Activated naive CD4-positive, alpha-beta T cell treated with anti-CD3 and anti-CD28 coated beads, Interleukin-2, amount 10 ng/mL, durations not matched to agents 7 days and 5 days (primary cell): ENCODE measurements around the gene ALOX12.

Experiments
- CTCF ChIA-PET: fragments of 350-600 bp; sonication (Branson Sonifier 250); formaldehyde crosslinking; loops from one replicate; lab custom pipeline; 2021; ENCODE audit warnings: antibody characterized with exemption; lab: Charles Lee
- DNase-seq: peaks from one replicate; pipeline ENCODE4 v3.0.0-alpha.2; 2020
- H3K27ac Mint-ChIP-seq: one replicate; pipeline ENCODE4 v1.8.0; 2021; ENCODE audit warnings: mild to moderate bottlenecking, moderate library complexity, mixed read lengths
- H3K27me3 Mint-ChIP-seq: one replicate; pipeline ENCODE4 v1.8.0; 2021; ENCODE audit warnings: mild to moderate bottlenecking, mixed read lengths
- H3K36me3 Mint-ChIP-seq: one replicate; pipeline ENCODE4 v1.8.0; 2021; ENCODE audit warnings: mixed read lengths
- H3K4me1 Mint-ChIP-seq: one replicate; pipeline ENCODE4 v1.8.0; 2021; ENCODE audit warnings: mixed read lengths
- H3K4me3 Mint-ChIP-seq: one replicate; pipeline ENCODE4 v1.8.0; 2021; ENCODE audit warnings: mild to moderate bottlenecking, moderate library complexity, mixed read lengths
- H3K9me3 Mint-ChIP-seq: one replicate; pipeline ENCODE4 v1.8.0; 2021; ENCODE audit warnings: mixed read lengths

ALOX12 gene

GRCh38 chr17:6994118-6994598, 1.7 kb upstream of the ALOX12 start:
- H3K4me3 Mint-ChIP-seq: no peak overlapping the region
- no peak overlapping the region for H3K27ac Mint-ChIP-seq
- CTCF ChIA-PET: interaction anchor here (1.1 to 1.2 kb wide), 2 partner anchors 8 to 10 kb away, joined by 4 read pairs; no protein-coding TSS in a partner anchor
- no peaks in the 10 kb centered on the region for H3K27me3 Mint-ChIP-seq
- H3K4me1 Mint-ChIP-seq: no peaks in the 10 kb centered on the region
- no peaks in the 10 kb centered on the region for H3K9me3 Mint-ChIP-seq
- H3K36me3 Mint-ChIP-seq: peaks cover 14% of the 10 kb centered on the region
- DNase-seq: no peak

- Mint-ChIP-seq H3K27me3 (no peaks in the 10 kb centered on the region), H3K9me3 (no peaks in the 10 kb centered on the region), H3K4me1 (no peaks in the 10 kb centered on the region), H3K27ac (no peak overlapping the region), H3K4me3 (no peak overlapping the region), H3K36me3 (peaks cover 20% of the 10 kb centered on the region)
- CTCF ChIA-PET: no interaction called here
- no peak for DNase-seq
Measured at GRCh38 chr17:6994666-6995256, 1.1 kb upstream of the ALOX12 start.

GRCh38 chr17:6996256-6997011, 585 bp downstream of the ALOX12 start:
- Mint-ChIP-seq H3K27ac (no peak overlapping the region), H3K27me3 (no peaks in the 10 kb centered on the region), H3K9me3 (no peaks in the 10 kb centered on the region), H3K4me1 (no peaks in the 10 kb centered on the region), H3K4me3 (no peak overlapping the region), H3K36me3 (peaks cover 31% of the 10 kb centered on the region)
- DNase-seq: no peak
- CTCF ChIA-PET: interaction anchor here (1.7 kb wide), 1 partner anchor 8 kb away, joined by 6 read pairs; no protein-coding TSS in a partner anchor

GRCh38 chr17:6997171-6997570, 1.3 kb downstream of the ALOX12 start:
- DNase-seq: no peak
- Mint-ChIP-seq H3K27me3 (no peaks in the 10 kb centered on the region), H3K36me3 (peaks cover 37% of the 10 kb centered on the region), H3K27ac (no peak overlapping the region), H3K4me3 (no peak overlapping the region), H3K4me1 (no peaks in the 10 kb centered on the region), H3K9me3 (no peaks in the 10 kb centered on the region)
- CTCF ChIA-PET: no interaction called here

DNA sequence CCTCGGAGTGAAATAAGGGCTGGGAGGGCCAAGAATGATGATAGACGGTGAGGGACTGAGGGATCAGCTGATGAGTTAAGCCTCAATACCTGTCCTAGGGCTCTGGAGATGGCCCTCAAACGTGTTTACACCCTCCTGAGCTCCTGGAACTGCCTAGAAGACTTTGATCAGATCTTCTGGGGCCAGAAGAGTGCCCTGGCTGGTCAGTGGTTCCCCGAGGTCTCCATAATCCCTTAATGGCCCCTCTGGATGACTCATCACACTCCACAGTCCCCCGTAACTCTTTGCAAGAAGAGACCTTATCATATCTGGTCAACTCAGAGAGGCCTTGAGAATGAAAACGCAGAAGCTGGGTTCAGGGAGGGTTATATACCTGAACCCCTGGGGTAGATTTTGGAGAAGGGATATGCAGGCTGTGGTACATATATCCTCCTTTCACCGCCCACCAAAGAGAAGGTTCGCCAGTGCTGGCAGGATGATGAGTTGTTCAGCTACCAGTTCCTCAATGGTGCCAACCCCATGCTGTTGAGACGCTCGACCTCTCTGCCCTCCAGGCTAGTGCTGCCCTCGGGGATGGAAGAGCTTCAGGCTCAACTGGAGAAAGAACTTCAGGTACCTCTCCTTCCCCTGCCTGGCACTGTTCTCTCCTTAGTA, 3.1 kb downstream of the ALOX12 start:
- H3K9me3 Mint-ChIP-seq: no peaks in the 10 kb centered on the region
- DNase-seq: no peak
- H3K4me3 Mint-ChIP-seq: no peak overlapping the region
- no peaks in the 10 kb centered on the region for H3K27me3 Mint-ChIP-seq
- H3K4me1 Mint-ChIP-seq: no peaks in the 10 kb centered on the region
- no peak overlapping the region for H3K27ac Mint-ChIP-seq
- H3K36me3 Mint-ChIP-seq: peaks cover 42% of the 10 kb centered on the region
- CTCF ChIA-PET: interaction anchor here (1.0 to 10.6 kb wide), 3 partner anchors 22 to 88 kb away, joined by 4 to 214 read pairs (median 5); no protein-coding TSS in a partner anchor

- CTCF ChIA-PET: interaction anchor here (10.6 kb wide), 1 partner anchor 87 kb away, joined by 214 read pairs; no protein-coding TSS in a partner anchor
- Mint-ChIP-seq H3K9me3 (no peaks in the 10 kb centered on the region), H3K36me3 (peaks cover 48% of the 10 kb centered on the region), H3K27ac (no peak overlapping the region), H3K27me3 (no peaks in the 10 kb centered on the region), H3K4me1 (peaks cover 6% of the 10 kb centered on the region), H3K4me3 (no peak overlapping the region)
- DNase-seq: peak; percentile 62
Measured at GRCh38 chr17:7001318-7001961, 5.6 kb downstream of the ALOX12 start.

DNA sequence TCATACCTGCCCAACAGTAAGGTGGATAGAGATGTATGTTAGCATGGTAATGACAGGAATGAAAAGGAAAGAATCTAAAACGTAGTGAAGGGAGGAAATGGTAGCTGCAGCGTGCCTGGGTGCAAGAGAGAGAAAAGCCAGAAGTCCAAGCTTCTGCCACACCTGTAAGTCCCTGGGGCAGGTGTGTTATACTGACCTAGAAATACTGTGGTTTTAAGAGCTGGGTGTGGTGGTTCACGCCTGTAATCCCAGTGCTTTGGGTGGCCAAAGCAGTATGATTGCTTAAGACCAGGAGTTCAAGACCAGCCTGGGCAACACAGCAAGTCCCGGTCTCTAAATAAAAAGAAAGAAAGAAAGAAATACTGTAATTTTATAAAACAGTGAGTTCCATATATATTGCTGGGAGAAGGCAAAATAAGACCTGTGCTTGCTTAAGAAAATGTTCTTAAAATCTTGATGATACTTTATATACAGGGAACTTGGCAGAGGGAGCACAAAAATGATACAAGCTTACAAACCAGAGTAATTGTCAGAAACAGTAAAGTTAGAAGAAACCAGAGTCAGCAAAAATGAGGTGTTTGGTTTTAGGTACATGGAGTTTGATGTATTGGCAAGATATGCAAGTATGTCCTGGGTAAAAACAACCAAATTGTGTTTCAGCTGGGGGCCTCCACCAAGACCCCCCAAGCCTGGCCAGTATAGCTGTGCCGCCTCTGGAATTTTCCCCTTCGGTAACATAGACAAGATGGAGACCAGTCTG, 6.6 kb downstream of the ALOX12 start:
- DNase-seq: no peak
- H3K4me1 Mint-ChIP-seq: peaks cover 12% of the 10 kb centered on the region
- H3K27ac Mint-ChIP-seq: no peak overlapping the region
- H3K4me3 Mint-ChIP-seq: no peak overlapping the region
- peaks cover 48% of the 10 kb centered on the region for H3K36me3 Mint-ChIP-seq
- CTCF ChIA-PET: interaction anchor here (1.3 to 10.6 kb wide), 5 partner anchors 9 to 159 kb away, joined by 4 to 214 read pairs (median 28); partner anchors contain the start of gene BCL6B
- no peaks in the 10 kb centered on the region for H3K9me3 Mint-ChIP-seq
- no peaks in the 10 kb centered on the region for H3K27me3 Mint-ChIP-seq

- Mint-ChIP-seq H3K27me3 (no peaks in the 10 kb centered on the region), H3K27ac (no peak overlapping the region), H3K9me3 (no peaks in the 10 kb centered on the region), H3K4me3 (no peak overlapping the region), H3K4me1 (peaks cover 14% of the 10 kb centered on the region), H3K36me3 (peaks cover 45% of the 10 kb centered on the region)
- CTCF ChIA-PET: interaction anchor here (0.9 to 10.6 kb wide), 16 partner anchors 10 to 340 kb away, joined by 3 to 214 read pairs (median 6); partner anchors contain the start of gene BCL6B
- DNase-seq: no peak
Measured at GRCh38 chr17:7003745-7004144, 7.9 kb downstream of the ALOX12 start.

GRCh38 chr17:7004398-7005253, 8.8 kb downstream of the ALOX12 start:
- H3K27ac Mint-ChIP-seq: peak overlapping the region; percentile 16
- peaks cover 21% of the 10 kb centered on the region for H3K4me1 Mint-ChIP-seq
- H3K36me3 Mint-ChIP-seq: peaks cover 41% of the 10 kb centered on the region
- CTCF ChIA-PET: interaction anchor here (0.8 to 10.6 kb wide), 22 partner anchors 9 to 532 kb away, joined by 3 to 214 read pairs (median 4); partner anchors contain the start of genes ALOX12, BCL6B and SLC16A13
- H3K27me3 Mint-ChIP-seq: no peaks in the 10 kb centered on the region
- no peaks in the 10 kb centered on the region for H3K9me3 Mint-ChIP-seq
- no peak overlapping the region for H3K4me3 Mint-ChIP-seq
- DNase-seq: peak; percentile 42

- Mint-ChIP-seq H3K36me3 (peaks cover 33% of the 10 kb centered on the region), H3K4me1 (peaks cover 32% of the 10 kb centered on the region), H3K4me3 (no peak overlapping the region), H3K27ac (no peak overlapping the region), H3K9me3 (no peaks in the 10 kb centered on the region), H3K27me3 (no peaks in the 10 kb centered on the region)
- CTCF ChIA-PET: interaction anchor here (1.8 to 10.6 kb wide), 5 partner anchors 16 to 106 kb away, joined by 4 to 214 read pairs (median 14); no protein-coding TSS in a partner anchor
- DNase-seq: no peak
Measured at GRCh38 chr17:7005716-7006115, 9.9 kb downstream of the ALOX12 start.

DNA sequence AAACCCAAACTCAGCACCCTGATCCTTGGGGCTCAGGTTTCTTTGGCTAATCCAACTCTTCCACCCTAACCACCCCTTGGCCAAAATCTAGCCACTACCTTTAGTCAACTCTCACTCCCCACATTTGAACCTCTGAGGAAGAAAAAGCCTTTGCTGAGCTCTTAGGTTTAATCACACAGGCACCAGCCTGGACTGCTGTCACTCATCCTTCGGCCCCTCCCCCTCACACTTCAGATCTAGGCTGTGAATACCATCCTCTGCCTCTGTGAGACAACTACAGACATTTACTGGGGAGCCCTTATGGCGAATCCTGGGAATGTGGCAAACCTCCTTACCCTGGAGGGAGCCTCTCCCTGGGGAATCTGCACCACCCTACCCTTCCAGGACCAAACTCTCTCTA, 11.3 kb downstream of the ALOX12 start:
- CTCF ChIA-PET: interaction anchor here (0.6 to 10.6 kb wide), 5 partner anchors 14 to 1489 kb away, joined by 3 to 214 read pairs (median 14); no protein-coding TSS in a partner anchor
- Mint-ChIP-seq H3K36me3 (peaks cover 29% of the 10 kb centered on the region), H3K27ac (no peak overlapping the region)

GRCh38 chr17:7010523-7010922, 14.7 kb downstream of the ALOX12 start:
- CTCF ChIA-PET: interaction anchor here (1.2 to 1.8 kb wide), 4 partner anchors 94 to 167 kb away, joined by 3 to 8 read pairs (median 5); no protein-coding TSS in a partner anchor
- Mint-ChIP-seq H3K9me3 (no peaks in the 10 kb centered on the region), H3K27ac (peak overlapping the region; percentile 37), H3K4me3 (peak overlapping the region; percentile 59), H3K36me3 (peaks cover 32% of the 10 kb centered on the region), H3K4me1 (peaks cover 55% of the 10 kb centered on the region), H3K27me3 (peaks cover 5% of the 10 kb centered on the region)
- no peak for DNase-seq

More for the DNA sequence above, 11.3 kb downstream of the ALOX12 start:
- DNase-seq: no peak
- Mint-ChIP-seq H3K9me3 (no peaks in the 10 kb centered on the region), H3K27me3 (peaks cover under 1% of the 10 kb centered on the region), H3K4me3 (no peak overlapping the region), H3K4me1 (peaks cover 46% of the 10 kb centered on the region)
